Mucosa of descending colon (tissue), 3 donors: ENCODE data around the gene VPS16. TPM values are rescaled to one million over a fixed set of nuclear protein-coding genes. Genes with fewer than 3 reads are reported as not detected.

Experiments used
- ATAC-seq: fragments of 200-7000 bp; cut with Tn5 transposase; one replicate; pipeline ENCODE4 v1.9.1; 2020; ENCODE audit warnings: mild to moderate bottlenecking, moderate library complexity
- DNase-seq, 3 donors: peaks; one replicate each; pipeline ENCODE4 v3.0.0-alpha.2; 2020
- H3K36me3 ChIP-seq: fragments of 200-600 bp; one replicate; pipeline ENCODE4 v1.8.0; 2021; ENCODE audit warnings: low read depth, mild to moderate bottlenecking
- H3K4me1 ChIP-seq: fragments of 200-600 bp; one replicate; pipeline ENCODE4 v1.8.0; 2021; ENCODE audit warnings: low read depth, mild to moderate bottlenecking
- H3K4me3 ChIP-seq: fragments of 200-600 bp; one replicate; pipeline ENCODE4 v1.8.0; 2021; ENCODE audit warnings: mild to moderate bottlenecking
- H3K9me3 ChIP-seq: fragments of 200-600 bp; one replicate; pipeline ENCODE4 v1.8.0; 2021; ENCODE audit warnings: mild to moderate bottlenecking
- intact Hi-C, 2 donors: fragments of 100-400 bp; cut with DNase I in 1 of 2; cut with micrococcal nuclease in 1 of 2; formaldehyde crosslinking; loops; one replicate each; pipeline versions ENCODE4 v1.11.0 to v1.11.1; 2022; cut with DNase I, micrococcal nuclease
- total RNA-seq, 3 donors: library from RNA; stranded (reverse); fragmentation: NEBNext Ultra II Directional in 2 of 3; extraction: Animal tissue kit (Norgen Biotek cat#: 25700) in 2 of 3; gene quantifications; one replicate each; pipeline versions ENCODE4 v1.2.1 to v1.2.4, GENCODE V29; 2021 to 2023
- TF ChIP-seq, protein P1 (sequence below): fragments of 200-600 bp; IDR thresholded peaks from one replicate; pipeline ENCODE4 v1.8.0; 2022; ENCODE audit warnings: antibody characterized with exemption, mild to moderate bottlenecking
- donor health status: DM: no; HTN: no; CAD: no; lungs with moderate emphysema.
- donor health status: DM: no; HTN: no; CAD: no.
- donor health status: DM: no; HTN: yes; CAD: no.

The VPS16 gene
- total RNA-seq, 3 donors from 2014 or later: 36.9 to 52.0 (median 38.5) TPM

DNA sequence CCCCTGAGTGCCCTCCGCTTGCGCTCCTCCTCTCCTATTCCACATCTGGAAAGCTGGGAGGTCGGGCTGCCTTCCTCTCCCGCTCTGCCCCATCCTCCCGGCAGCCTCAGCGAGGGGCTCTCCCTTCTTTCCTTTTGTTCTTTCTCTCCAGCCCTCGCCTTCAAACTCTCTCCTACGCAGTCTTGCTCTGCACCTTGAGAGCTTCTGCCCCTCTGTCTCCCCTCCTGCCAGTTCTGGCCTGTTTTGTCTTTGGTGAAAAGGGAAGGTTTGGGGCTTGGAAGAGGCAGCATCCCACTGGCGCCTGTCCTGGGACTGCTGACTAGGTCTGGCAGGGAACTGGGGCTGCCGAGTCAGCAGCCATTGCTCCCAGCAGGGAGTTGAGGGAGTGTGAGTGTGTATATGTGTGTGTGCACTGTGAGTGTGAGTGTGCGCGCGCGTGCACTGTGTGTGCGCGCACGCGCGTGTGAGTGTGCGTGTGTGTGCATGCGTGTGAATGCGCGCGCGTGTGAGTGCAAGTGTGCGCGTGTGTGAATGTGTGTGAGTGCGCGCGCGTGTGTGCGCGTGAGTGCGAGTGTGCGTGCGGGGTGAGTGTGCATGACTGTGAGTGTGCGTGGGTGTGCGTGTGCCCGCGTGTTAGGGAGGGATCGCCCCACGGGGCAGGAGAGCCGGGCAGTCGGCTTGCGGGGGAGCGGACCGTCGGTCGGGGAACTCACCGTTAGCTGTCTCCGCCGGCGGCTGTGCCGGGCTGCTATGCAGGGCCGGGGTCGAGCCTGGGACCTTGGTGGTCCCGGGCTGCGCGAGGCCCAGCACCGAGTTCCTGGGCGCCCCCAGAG is 40.6 kb upstream of the VPS16 start:
- TF ChIP-seq, protein P1, sequence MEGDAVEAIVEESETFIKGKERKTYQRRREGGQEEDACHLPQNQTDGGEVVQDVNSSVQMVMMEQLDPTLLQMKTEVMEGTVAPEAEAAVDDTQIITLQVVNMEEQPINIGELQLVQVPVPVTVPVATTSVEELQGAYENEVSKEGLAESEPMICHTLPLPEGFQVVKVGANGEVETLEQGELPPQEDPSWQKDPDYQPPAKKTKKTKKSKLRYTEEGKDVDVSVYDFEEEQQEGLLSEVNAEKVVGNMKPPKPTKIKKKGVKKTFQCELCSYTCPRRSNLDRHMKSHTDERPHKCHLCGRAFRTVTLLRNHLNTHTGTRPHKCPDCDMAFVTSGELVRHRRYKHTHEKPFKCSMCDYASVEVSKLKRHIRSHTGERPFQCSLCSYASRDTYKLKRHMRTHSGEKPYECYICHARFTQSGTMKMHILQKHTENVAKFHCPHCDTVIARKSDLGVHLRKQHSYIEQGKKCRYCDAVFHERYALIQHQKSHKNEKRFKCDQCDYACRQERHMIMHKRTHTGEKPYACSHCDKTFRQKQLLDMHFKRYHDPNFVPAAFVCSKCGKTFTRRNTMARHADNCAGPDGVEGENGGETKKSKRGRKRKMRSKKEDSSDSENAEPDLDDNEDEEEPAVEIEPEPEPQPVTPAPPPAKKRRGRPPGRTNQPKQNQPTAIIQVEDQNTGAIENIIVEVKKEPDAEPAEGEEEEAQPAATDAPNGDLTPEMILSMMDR: no peak
- intact Hi-C loops: no loop called here
- peak; percentile 26 for ATAC-seq

DNA sequence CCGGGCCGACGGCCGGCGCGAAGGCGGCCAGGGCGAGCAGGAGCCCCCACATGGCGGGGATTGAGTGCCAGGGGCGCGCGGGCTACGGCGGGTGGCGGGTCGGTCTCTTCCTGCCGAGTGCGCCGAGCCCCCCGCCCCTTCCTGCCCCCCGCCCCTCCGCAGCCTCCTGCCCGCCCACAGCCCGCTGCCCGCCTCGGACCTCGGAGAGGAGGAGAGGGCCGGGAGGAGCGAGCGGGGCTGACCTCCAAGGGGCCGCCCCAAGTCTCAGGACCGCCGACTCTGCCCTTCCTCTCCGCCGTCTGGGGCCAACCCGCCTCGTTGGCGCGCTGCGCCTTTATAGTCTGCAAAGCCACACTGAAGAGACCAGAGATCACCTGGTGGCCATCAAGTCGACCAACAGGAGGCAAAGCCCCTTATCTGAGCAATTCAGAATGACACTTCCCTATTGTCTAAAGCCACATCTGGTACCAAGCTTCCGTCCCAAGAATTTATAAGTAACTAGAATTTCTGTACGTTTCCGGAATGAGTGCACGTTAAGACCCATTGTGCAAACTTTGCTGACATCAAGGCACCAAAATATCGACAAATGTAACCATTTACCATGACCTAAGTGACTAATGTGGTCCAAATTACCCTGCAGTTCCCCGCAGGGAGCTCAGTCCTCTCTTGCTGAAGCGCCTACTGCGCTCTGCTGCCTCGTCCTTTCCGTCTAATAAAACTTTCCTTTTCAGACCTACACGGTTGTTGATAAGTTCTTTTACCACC is 39.8 kb upstream of the VPS16 start, which contains the start of gene CPXM1:
Gene CPXM1 (minus strand): TSS at position 107 of the 765 bp plus-strand sequence. CDS start 55 bp downstream, at position 52.
- intact Hi-C loops: no loop called here
- TF ChIP-seq, protein P1: no peak
- Histone ChIP-seq H3K4me1 (peaks cover 16% of the 10 kb centered on the region), H3K36me3 (no peaks in the 10 kb centered on the region), H3K9me3 (no peaks in the 10 kb centered on the region), H3K4me3 (no peak within 1 kb of the TSS)
- DNase-seq: no peak
- ATAC-seq: peak; percentile 60

More for the DNA sequence above, 40.6 kb upstream of the VPS16 start:
- no peaks in the 10 kb centered on the region for H3K9me3 ChIP-seq
- no peaks in the 10 kb centered on the region for H3K36me3 ChIP-seq
- no peak for DNase-seq
- no peak overlapping the region for H3K4me3 ChIP-seq
- peaks cover 16% of the 10 kb centered on the region for H3K4me1 ChIP-seq

DNA sequence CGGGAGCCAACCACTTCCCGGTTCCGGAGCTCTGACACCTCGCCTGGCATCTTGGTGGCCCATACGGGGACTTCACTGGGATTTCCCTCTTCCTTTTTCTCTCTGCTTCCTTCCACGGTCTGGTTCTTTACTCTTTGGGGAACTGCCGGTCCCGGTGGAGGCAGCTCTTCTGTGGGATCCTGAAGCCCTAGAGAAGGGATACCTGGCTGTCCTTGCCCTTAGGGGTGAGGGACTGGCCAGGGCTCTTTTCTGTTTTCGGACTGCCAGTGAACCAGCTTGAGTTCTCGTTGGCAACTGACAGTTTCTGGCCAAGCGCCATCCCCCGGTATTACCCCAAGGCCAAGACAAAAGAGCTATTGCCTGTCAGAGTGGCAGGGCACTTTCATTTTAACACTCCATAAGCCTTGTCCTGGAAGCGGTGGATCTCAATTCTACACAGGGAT is 39.2 kb upstream of the VPS16 start:
- Histone ChIP-seq H3K36me3 (no peaks in the 10 kb centered on the region), H3K9me3 (no peaks in the 10 kb centered on the region), H3K4me1 (peaks cover 17% of the 10 kb centered on the region), H3K4me3 (no peak overlapping the region)
- DNase-seq: no peak
- TF ChIP-seq, protein P1: no peak
- intact Hi-C loops: no loop called here
- no peak for ATAC-seq

DNA sequence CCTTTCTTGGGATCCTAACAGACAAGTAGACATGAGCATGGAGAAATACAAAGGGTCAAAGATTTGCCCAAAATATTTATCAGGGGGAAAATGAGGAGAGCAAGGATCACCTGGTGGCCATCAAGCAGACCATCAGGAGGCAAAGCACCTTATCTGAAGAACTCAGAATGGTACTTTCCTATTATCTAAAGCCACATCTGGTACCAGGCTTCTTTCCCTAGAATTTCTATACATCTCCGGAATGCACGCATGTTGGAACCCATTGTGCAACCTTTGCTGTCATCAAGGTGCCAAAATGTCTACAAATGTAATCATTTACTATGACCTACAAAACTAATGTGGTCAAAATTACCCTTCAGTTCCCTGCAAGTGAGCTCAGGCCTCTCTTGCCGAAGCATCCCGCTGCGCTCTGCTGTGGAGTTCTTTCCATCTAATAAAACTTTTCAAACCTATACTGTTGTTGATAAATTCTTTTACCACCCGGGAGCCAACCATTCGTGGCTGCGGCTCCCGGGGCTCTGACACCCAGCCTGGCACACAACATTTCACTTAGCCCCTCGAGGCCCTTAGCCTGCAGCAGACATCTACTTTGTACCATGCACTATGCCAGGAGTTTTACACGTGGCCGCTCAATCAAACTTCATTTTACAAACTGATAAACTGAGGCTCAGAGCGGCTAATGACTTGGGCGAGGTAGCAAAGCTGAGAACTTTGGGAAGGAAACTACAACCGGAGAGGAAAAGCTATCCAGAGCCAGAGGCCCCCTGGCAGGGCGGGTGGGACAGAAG is 36.3 kb upstream of the VPS16 start:
- Histone ChIP-seq H3K4me1 (peaks cover 20% of the 10 kb centered on the region), H3K4me3 (no peak overlapping the region), H3K9me3 (no peaks in the 10 kb centered on the region), H3K36me3 (no peaks in the 10 kb centered on the region)
- DNase-seq (no peak), ATAC-seq (no peak)
- intact Hi-C loops: no loop called here
- TF ChIP-seq, protein P1: no peak
